Neutrophil (primary cell): ENCODE data around the gene BCAS3.

Experiments
- H3K27ac ChIP-seq: fragments of 200-600 bp; sonication (generic); 2 replicates; pipeline ENCODE4 v1.5.1; 2016; ENCODE audit warnings: mild to moderate bottlenecking, moderate library complexity
- H3K27me3 ChIP-seq: fragments of 200-600 bp; sonication (generic); 2 replicates; pipeline ENCODE4 v1.6.0; 2016; ENCODE audit warnings: mild to moderate bottlenecking
- H3K36me3 ChIP-seq: fragments of 200-600 bp; sonication (generic); 2 replicates; pipeline ENCODE4 v1.5.1; 2017
- H3K4me1 ChIP-seq, 2 experiments: fragments of 200-600 bp in 1 of 2; sonication (generic) in 1 of 2; 1 replicate in 1 of 2; 2 replicates in 1 of 2; pipeline versions ENCODE4 v1.5.1 to v1.6.1; 2013 to 2016; ENCODE audit warnings: low read depth in 1 of 2, low read length in 1 of 2, mild to moderate bottlenecking in 1 of 2, moderate library complexity in 1 of 2; ENCODE audit not compliant: control insufficient read depth in 1 of 2, insufficient read depth in 1 of 2
- H3K4me3 ChIP-seq, 2 experiments: fragments of 200-600 bp in 1 of 2; sonication (generic) in 1 of 2; 1 replicate in 1 of 2; 2 replicates in 1 of 2; pipeline ENCODE4 v1.5.1; 2013 to 2016; ENCODE audit warnings: low read depth in 1 of 2, low read length in 1 of 2, mild to moderate bottlenecking in 1 of 2, moderate library complexity in 1 of 2
- H3K9me3 ChIP-seq: fragments of 200-600 bp; sonication (generic); 2 replicates; pipeline ENCODE4 v1.5.1; 2016
- TF ChIP-seq, protein P1 (sequence below): fragments of 200-600 bp; sonication (generic); IDR thresholded peaks from 2 replicates; pipeline ENCODE4 v1.5.1; 2016; ENCODE audit warnings: antibody characterized with exemption

The BCAS3 gene

DNA sequence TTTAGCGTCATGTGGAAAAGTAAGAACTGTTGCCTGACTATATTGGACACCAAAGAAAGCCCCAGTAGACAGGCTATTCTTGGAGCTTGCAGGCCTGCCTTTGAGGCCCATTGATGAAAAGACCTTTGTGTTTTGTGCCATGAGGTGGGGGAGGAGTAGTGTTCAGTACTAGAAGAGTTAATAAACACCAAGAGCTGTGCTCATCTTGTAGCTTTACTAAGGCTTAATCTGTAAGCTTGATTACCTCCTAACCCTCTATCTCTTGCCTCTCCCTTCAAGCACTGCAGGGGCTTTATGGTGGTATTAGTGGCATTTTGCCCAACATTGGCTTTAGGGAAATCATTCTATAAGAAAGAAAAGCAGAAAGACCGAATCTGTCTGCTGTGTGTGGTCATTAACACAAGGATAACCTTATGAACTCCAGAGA, 501.7 kb downstream of the BCAS3 start:
- no peak overlapping the region for H3K27ac ChIP-seq
- H3K4me3 ChIP-seq: no peak overlapping the region
- H3K36me3 ChIP-seq: no peaks in the 10 kb centered on the region
- H3K27me3 ChIP-seq: no peaks in the 10 kb centered on the region
- H3K9me3 ChIP-seq: no peaks in the 10 kb centered on the region
- TF ChIP-seq, protein P1, sequence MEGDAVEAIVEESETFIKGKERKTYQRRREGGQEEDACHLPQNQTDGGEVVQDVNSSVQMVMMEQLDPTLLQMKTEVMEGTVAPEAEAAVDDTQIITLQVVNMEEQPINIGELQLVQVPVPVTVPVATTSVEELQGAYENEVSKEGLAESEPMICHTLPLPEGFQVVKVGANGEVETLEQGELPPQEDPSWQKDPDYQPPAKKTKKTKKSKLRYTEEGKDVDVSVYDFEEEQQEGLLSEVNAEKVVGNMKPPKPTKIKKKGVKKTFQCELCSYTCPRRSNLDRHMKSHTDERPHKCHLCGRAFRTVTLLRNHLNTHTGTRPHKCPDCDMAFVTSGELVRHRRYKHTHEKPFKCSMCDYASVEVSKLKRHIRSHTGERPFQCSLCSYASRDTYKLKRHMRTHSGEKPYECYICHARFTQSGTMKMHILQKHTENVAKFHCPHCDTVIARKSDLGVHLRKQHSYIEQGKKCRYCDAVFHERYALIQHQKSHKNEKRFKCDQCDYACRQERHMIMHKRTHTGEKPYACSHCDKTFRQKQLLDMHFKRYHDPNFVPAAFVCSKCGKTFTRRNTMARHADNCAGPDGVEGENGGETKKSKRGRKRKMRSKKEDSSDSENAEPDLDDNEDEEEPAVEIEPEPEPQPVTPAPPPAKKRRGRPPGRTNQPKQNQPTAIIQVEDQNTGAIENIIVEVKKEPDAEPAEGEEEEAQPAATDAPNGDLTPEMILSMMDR: no peak
- no peaks in the 10 kb centered on the region for H3K4me1 ChIP-seq

DNA sequence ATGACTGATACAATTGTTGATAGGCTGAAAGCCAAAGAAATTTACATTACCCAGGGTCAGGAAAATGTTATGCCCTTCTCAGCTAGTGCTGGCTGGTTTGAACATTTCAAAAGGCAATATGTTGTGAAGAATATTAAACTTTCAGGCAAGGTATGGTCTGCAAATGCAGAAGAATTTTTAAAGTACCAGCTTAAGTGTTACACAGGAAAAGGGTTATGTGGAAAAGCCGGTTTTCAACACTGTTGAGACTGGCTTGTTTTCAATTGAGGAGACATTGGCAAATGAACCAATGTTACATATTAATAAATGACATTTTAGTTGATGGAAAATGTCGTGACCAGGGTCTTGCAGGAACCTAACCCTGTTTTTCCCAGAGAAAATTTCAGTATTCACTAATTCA, 506.1 kb downstream of the BCAS3 start:
- H3K27ac ChIP-seq: no peak overlapping the region
- no peaks in the 10 kb centered on the region for H3K27me3 ChIP-seq
- TF ChIP-seq, protein P1: no peak
- no peaks in the 10 kb centered on the region for H3K4me1 ChIP-seq
- no peaks in the 10 kb centered on the region for H3K36me3 ChIP-seq
- H3K9me3 ChIP-seq: no peaks in the 10 kb centered on the region
- no peak overlapping the region for H3K4me3 ChIP-seq

DNA sequence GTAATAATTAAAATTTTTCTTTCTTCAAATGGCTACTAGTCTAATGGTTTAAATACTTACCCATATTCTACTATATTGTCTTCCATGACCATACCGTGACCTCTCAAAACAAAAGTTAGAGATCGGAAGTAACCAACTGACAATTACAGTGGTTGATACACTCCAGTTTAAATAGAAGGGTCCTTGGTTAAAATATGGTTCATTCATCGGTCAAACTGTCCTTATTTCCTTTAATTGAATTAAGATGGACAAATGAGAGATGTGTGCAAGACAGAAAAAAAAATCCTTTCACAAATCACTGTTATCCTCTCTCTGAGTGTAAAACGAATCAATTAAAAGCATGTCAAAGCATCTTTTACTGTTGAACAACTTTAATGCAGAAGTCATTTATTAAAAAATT, 507.7 kb downstream of the BCAS3 start:
- Histone ChIP-seq H3K27me3 (no peaks in the 10 kb centered on the region), H3K9me3 (no peaks in the 10 kb centered on the region), H3K36me3 (no peaks in the 10 kb centered on the region), H3K4me3 (no peak overlapping the region), H3K27ac (no peak overlapping the region), H3K4me1 (no peaks in the 10 kb centered on the region)
- TF ChIP-seq, protein P1: no peak

DNA sequence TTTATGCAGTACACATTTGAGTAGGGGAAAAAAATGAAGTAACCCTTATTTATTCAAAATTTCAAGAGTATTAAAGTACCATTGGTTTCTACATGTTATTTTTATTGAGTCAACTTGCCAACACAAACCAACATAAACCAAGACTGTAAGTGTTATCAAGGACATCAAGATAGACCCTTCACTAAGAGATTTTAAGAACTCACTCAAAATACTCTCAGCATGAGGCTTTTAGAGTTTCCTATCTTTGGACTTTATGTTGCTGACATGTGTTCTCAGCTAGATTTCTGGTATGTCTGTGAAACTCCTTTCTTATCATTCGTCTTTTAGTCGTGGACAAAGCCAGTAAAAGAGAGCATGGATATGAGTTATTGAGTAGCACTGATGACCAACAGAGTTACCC, 509.4 kb downstream of the BCAS3 start:
- Histone ChIP-seq H3K9me3 (no peaks in the 10 kb centered on the region), H3K4me3 (no peak overlapping the region), H3K36me3 (no peaks in the 10 kb centered on the region), H3K4me1 (no peaks in the 10 kb centered on the region), H3K27me3 (no peaks in the 10 kb centered on the region), H3K27ac (no peak overlapping the region)
- TF ChIP-seq, protein P1: no peak

DNA sequence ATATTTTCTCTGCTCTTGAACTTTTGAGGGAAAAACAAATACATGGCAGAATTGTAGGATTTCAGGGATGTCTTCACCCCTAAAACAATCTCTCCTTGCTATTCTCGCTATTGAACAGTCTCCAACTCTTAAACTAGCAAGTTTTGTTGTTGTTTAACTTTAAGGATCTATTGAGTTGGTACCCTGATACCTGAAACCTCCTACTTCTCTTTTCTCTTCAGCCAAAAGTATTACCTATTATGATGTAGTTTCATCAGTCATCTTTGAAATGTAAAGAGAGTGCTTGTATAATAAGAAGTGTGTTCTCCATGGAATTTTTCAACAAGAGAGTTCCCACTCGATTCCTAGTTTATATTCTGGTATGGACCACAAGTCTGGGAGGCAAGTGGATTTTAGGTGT, 510.4 kb downstream of the BCAS3 start:
- Histone ChIP-seq H3K36me3 (no peaks in the 10 kb centered on the region), H3K4me3 (no peak overlapping the region), H3K4me1 (no peaks in the 10 kb centered on the region), H3K27me3 (no peaks in the 10 kb centered on the region), H3K27ac (no peak overlapping the region), H3K9me3 (no peaks in the 10 kb centered on the region)
- TF ChIP-seq, protein P1: no peak

DNA sequence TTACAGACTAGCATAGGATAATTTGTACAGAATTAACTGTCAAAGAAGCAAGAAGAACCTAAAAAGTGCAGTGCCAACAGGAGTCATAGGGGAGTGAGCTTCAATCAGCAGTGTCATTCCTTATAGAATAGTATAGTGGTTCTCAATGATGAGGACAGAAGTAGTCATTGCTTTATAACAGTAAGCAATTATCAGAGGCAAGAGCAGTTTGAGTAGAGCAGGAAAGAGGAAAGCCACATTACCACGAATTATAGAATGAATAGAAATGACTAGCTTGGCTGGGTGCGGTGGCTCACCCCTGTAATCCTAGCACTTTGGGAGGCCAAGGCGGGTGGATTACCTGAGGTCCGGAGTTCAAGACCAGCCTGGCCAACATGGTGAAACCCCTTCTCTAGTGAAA, 512.3 kb downstream of the BCAS3 start:
- no peaks in the 10 kb centered on the region for H3K4me1 ChIP-seq
- H3K27me3 ChIP-seq: no peaks in the 10 kb centered on the region
- H3K27ac ChIP-seq: no peak overlapping the region
- TF ChIP-seq, protein P1: no peak
- H3K9me3 ChIP-seq: no peaks in the 10 kb centered on the region
- H3K4me3 ChIP-seq: no peak overlapping the region
- no peaks in the 10 kb centered on the region for H3K36me3 ChIP-seq
